ENCODE data around the gene RERE.

RERE gene

GRCh38 chr1:8666389-8667167, 150.9 kb downstream of the RERE start:
- no peak for TF ChIP-seq CTCF (IDR thresholded peaks at IDR 0.05; ENCODE audit: low read length, missing control alignments)
- peak; percentile 50 for DNase-seq (ENCODE audit: low read depth)
- H3K4me3 ChIP-seq (replicated peaks; ENCODE audit: low read depth, low read length): no peak overlapping the region

DNA sequence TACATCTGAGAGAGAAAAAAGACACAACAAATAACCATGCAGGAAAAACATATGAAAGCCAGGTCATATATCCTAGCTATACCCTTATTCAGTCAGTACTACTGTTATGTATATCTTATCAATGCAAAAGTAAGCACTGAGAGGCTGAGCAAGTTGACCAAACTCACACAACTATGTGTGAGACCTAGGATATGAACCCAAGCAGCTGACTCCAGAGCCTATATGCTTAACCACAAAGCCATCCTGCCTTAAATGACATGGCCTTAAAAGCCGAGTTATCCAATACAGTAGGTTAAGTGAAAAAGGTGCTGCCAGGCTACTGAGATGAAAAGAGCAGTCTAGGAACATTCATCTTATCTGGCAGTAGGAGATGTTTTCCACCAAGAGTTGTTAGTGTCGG, 151.6 kb downstream of the RERE start:
- no peak for TF ChIP-seq CTCF (IDR thresholded peaks at IDR 0.05; ENCODE audit: low read length, missing control alignments)
- no peak for DNase-seq (ENCODE audit: low read depth)
- H3K4me3 ChIP-seq (replicated peaks; ENCODE audit: low read depth, low read length): no peak overlapping the region

- H3K4me3 ChIP-seq (replicated peaks; ENCODE audit: low read depth, low read length): no peak overlapping the region
- TF ChIP-seq CTCF (IDR thresholded peaks at IDR 0.05; ENCODE audit: low read length, missing control alignments): no peak
- no peak for DNase-seq (ENCODE audit: low read depth)
Observed at GRCh38 chr1:8664887-8665286, 152.6 kb downstream of the RERE start.

DNA sequence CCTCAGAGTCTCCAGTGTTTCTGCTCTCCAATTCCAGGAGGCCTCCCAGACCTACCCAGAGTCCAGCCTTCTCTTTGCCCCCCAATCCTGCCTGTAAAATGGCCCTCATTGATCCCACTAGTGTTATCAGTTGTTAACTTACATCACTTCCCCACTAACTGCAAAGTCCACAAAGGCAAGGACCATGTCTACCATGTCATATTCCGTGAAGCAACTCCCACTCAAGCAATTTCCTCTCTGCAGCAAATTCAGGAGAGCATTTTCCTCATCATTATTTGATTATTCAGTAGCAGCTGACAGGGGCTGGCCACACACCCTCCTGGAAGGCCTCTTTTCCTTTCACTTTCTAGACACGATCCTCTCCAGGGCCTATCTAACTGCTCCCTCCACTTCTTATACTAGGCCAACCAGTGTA, 153.5 kb downstream of the RERE start:
- peak overlapping the region; percentile 8 for H3K4me3 ChIP-seq (replicated peaks; ENCODE audit: low read depth, low read length)
- no peak for TF ChIP-seq CTCF (IDR thresholded peaks at IDR 0.05; ENCODE audit: low read length, missing control alignments)
- DNase-seq (ENCODE audit: low read depth): peak; percentile 79

GRCh38 chr1:8663090-8663802, 154.2 kb downstream of the RERE start:
- no peak for TF ChIP-seq CTCF (IDR thresholded peaks at IDR 0.05; ENCODE audit: low read length, missing control alignments)
- peak; percentile 30 for DNase-seq (ENCODE audit: low read depth)
- no peak overlapping the region for H3K4me3 ChIP-seq (replicated peaks; ENCODE audit: low read depth, low read length)

DNA sequence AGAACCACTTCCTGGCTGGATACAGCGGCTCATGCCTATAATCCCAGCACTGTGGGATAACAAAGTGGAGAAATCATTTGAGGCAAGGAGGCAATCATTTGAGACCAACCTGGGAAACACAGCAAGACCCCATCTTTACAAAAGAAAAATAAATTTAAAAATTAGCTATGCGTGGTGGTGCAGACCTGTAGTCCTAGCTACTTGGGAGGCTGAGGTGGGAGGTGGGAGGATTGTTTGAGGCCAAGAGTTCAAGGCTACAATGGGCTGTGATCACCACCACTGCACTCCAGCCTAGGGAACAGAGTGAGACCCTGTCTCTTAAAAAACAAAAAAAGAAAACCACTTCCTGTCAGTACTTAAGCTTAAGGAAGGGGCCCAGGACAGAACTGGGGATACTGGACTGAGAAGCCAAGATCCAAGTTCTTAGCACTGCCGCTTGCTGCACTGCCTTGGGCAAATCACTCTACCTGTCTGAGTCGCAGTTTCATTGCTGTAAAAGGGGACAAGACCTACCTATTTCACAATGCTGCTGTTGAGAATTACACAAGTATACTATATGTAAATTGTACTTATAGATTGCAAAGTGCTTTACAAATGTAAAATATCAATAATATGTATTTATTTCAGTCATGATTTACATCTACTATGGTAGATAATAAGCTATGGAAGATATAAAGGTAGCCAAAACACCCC, 154.9 kb downstream of the RERE start:
- H3K4me3 ChIP-seq (replicated peaks; ENCODE audit: low read depth, low read length): no peak overlapping the region
- no peak for TF ChIP-seq CTCF (IDR thresholded peaks at IDR 0.05; ENCODE audit: low read length, missing control alignments)
- no peak for DNase-seq (ENCODE audit: low read depth)
